ENCODE data around the gene DPH2.

DNA sequence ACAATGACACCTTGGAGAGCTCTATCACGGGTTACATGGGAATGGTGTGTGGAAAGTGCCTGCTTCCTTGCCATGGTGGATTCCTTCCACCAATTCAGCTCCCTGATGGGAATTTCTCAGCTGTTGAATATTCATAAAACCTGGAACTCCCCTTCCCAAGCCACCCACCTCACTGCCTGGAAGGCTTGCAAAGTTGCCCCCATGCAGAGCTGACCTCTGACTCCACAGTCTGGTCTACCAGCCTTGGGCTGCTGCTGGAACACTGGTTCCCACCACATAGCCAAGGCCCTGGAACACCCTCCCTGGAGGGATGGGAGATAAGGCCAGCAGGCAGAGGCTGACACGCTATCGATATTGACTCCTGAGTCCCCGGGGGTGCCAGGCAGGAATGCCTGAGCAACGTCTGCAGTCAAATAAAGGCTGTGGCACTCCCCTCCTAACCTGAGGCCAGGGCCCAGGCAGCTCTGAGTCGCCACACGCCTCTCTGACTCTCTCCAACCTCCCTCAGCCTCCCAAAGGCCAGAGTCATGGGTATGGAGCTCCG is 30.4 kb downstream of the DPH2 start:
- TF ChIP-seq GATA3 (IDR thresholded peaks at IDR 0.05; ENCODE audit: low read depth, low read length): no peak
- no peak for TF ChIP-seq GATA2 (IDR thresholded peaks at IDR 0.05; ENCODE audit: low read depth, low read length)
